Liver (tissue), 3 donors: ENCODE measurements around the gene MAB21L4.

ENCODE experiments used
- RAD21 ChIP-seq, 2 donors: IDR thresholded peaks; 2 replicates each; pipeline ENCODE4 v1.6.1; 2016; ENCODE audit warnings: antibody characterized with exemption in 2 of 2, mild to moderate bottlenecking in 2 of 2
- SP1 ChIP-seq: IDR thresholded peaks from 2 replicates; pipeline ENCODE4 v1.6.1; 2018; ENCODE audit warnings: antibody characterized with exemption, mild to moderate bottlenecking
- TAF1 ChIP-seq: conservative IDR thresholded peaks from 2 replicates; pipeline ENCODE4 v1.6.1; 2016; ENCODE audit warnings: antibody characterized with exemption, mild to moderate bottlenecking
- TF ChIP-seq, protein P1 (sequence below): fragments of 150-350 bp; IDR thresholded peaks from 2 replicates; pipeline ENCODE4 v1.5.1; 2017; ENCODE audit warnings: improper control_type of control experiment, low read depth, low read length; ENCODE audit not compliant: missing input control
- TF ChIP-seq, protein P2 (sequence below): IDR thresholded peaks from 2 replicates; pipeline ENCODE4 v1.6.1; 2016; ENCODE audit warnings: antibody characterized with exemption
- TF ChIP-seq, protein P3 (sequence below): IDR thresholded peaks from 2 replicates; pipeline ENCODE4 v1.6.1; 2016; ENCODE audit warnings: antibody characterized with exemption
- donor health status: healthy.
- donor health status: healthy.

DNA sequence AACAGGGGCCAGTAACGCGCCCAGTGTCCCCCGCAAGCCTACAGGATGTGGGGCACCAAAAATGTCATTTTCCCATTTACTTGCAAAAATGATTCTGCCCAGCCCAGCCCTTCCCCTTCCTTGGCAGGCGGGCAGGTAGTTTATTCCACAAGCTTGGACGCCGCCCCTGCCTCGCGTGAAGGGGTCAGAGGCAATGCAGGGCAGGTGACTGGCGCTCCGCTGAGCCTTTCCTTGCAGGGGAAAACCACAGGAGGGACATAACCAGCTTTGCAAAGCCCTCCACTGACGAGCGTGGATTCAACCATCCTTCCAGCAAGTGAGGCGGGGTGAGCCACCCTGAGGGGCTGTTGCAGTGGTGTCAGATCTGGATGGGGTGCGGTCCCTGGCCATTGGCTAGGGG is 5.3 kb downstream of the MAB21L4 start:
- TF ChIP-seq, protein P1, sequence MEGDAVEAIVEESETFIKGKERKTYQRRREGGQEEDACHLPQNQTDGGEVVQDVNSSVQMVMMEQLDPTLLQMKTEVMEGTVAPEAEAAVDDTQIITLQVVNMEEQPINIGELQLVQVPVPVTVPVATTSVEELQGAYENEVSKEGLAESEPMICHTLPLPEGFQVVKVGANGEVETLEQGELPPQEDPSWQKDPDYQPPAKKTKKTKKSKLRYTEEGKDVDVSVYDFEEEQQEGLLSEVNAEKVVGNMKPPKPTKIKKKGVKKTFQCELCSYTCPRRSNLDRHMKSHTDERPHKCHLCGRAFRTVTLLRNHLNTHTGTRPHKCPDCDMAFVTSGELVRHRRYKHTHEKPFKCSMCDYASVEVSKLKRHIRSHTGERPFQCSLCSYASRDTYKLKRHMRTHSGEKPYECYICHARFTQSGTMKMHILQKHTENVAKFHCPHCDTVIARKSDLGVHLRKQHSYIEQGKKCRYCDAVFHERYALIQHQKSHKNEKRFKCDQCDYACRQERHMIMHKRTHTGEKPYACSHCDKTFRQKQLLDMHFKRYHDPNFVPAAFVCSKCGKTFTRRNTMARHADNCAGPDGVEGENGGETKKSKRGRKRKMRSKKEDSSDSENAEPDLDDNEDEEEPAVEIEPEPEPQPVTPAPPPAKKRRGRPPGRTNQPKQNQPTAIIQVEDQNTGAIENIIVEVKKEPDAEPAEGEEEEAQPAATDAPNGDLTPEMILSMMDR, result no peak
- TF ChIP-seq, protein P2, sequence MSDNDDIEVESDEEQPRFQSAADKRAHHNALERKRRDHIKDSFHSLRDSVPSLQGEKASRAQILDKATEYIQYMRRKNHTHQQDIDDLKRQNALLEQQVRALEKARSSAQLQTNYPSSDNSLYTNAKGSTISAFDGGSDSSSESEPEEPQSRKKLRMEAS, result no peak
- TF ChIP-seq SP1, result no peak
- TF ChIP-seq TAF1, result no peak
- TF ChIP-seq RAD21 (IDR thresholded peaks at IDR 0.05), result no peak
- TF ChIP-seq, protein P3, sequence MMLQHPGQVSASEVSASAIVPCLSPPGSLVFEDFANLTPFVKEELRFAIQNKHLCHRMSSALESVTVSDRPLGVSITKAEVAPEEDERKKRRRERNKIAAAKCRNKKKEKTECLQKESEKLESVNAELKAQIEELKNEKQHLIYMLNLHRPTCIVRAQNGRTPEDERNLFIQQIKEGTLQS, result no peak
